Retinal pigment epithelial cell (primary cell): ENCODE data around the gene APAF1.

Source experiments
- DNase-seq: peaks from one replicate; pipeline ENCODE4 v3.0.0-alpha.2; 2010; ENCODE audit warnings: low read depth
- H3K4me3 ChIP-seq: 2 replicates; pipeline ENCODE4 v1.5.1; 2011; ENCODE audit warnings: mild to moderate bottlenecking, low read length, control low read depth, moderate library complexity
- CTCF ChIP-seq: conservative IDR thresholded peaks from 2 replicates; pipeline ENCODE4 v1.5.1; 2011; ENCODE audit warnings: low read depth, low read length, control low read depth, inconsistent platforms

Gene APAF1

GRCh38 chr12:98709022-98709421 is 63.9 kb downstream of the APAF1 start:
- H3K4me3 ChIP-seq = no peak overlapping the region
- TF ChIP-seq CTCF = no peak
- DNase-seq = no peak

- TF ChIP-seq CTCF = no peak
- H3K4me3 ChIP-seq = no peak overlapping the region
- no peak for DNase-seq
These were observed 69.3 kb downstream of the APAF1 start for GRCh38 chr12:98714426-98714825.

- no peak for TF ChIP-seq CTCF
- no peak overlapping the region for H3K4me3 ChIP-seq
- no peak for DNase-seq
These were observed 74.7 kb downstream of the APAF1 start for GRCh38 chr12:98719515-98720504.

GRCh38 chr12:98721204-98721702 is 76.2 kb downstream of the APAF1 start:
- no peak overlapping the region for H3K4me3 ChIP-seq
- TF ChIP-seq CTCF = no peak
- DNase-seq = no peak

- DNase-seq = no peak
- no peak for TF ChIP-seq CTCF
- no peak overlapping the region for H3K4me3 ChIP-seq
These were observed 79.5 kb downstream of the APAF1 start for GRCh38 chr12:98724384-98725155.

GRCh38 chr12:98725476-98726247 is 80.6 kb downstream of the APAF1 start:
- DNase-seq = no peak
- TF ChIP-seq CTCF = peak; percentile 71
- no peak overlapping the region for H3K4me3 ChIP-seq
